ENCODE measurements around the gene DUS3L.

DNA sequence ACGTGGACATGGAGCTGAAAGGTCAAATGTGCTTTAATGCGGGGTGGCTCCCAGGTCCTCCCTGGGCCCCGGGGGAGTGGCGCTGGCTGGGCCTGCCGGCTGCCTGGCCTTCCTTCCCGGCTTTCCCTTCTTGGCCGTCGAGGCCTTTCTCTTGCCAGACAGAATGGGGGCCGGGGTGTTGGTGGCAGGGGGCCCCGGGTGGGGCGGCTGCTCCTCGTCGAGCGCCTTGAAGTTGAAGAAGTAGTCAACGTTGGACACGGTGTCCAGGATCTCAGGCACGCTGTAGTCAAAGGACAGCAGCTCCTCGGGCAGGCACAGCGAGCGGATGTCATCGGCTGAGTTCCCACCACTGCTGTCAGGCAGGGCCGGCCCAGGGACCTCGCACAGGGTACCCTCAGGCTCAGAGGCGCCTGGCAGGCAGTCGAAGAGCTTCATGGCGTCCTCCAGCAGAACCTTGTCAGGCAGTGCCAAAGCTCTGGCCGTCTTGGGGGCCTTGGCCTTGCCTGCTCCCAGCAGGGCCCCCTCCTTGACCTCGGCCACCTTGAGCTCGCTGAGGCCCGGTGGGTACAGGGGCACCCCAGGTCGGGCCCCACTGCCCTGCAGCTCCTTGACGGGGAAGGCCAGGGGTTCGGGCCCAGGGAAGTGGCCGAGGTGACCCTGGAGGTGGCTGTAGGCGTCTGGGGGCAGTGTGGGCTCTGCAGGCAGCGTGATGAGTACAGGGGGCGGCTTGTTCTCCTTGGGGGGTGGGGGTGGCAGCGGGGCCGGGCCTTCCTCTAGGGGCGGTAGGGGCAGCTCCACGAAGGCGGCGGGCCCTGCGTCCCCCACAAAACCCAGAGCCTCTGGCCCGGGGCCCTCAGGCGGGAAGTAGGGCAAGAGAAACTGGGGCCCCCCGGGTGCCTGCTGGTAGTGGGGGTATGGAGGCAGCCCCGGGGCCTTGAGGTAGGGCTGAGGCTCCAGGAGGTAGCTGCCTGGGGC, 7.7 kb downstream of the DUS3L start:
- TF ChIP-seq POLR2A (IDR thresholded peaks at IDR 0.05; ENCODE audit: low read length) (no peak), GATA1 (IDR thresholded peaks at IDR 0.05; ENCODE audit: low read depth, low read length) (no peak)
